GM12874 (cell line): ENCODE data around the gene IL16.

ENCODE experiments used
- TF ChIP-seq, protein P1 (sequence below): IDR thresholded peaks from 2 replicates; pipeline ENCODE4 v1.5.1; 2011; ENCODE audit warnings: low read depth, mild to moderate bottlenecking, control low read depth, low read length, moderate library complexity; ENCODE audit not compliant: insufficient read depth

The IL16 gene

DNA sequence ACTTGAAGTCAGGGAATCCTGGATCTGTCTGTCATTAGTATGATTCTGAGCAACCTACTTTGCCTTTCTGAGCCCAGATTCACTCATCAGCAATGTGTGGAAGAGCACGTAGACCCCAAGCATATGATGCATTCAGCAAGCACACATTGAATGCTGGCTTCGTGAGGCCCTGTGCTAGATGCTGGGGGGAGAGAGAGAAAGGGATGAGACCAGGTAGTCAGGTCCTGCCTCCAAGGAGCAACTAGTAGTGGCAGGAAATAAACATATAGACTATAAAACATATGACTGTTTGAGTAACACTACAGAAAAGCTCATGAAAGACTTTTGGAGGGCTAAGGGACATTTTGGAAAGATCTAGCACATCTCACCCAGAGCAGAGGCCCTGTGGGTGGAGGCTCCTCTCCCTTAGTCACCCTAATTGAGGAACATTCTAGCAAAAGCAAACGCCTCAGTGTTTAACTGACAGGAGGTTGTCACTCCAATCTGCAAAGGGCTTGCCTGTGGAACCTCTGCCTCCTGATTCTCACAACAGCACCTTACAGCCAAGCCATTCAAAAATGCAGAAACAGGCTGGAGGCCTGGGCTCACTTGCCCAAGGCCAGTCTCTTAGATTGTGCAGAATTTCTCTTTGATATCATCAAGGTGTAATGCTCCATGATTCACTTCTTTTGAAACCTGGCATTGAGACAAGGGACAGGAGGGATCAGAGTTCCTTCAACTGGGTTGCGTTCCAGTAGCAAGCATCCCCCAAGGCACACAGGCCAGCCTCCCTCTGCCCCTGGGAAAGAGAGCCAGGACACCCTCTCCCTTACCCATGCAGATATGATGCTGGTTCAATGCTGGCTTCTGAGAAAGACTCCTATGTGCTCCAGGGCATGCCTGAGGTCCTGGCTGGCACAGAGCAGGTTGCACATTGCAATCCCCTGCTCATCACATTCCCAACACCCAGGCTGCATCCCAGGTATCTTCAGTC lies 101.2 kb downstream of the IL16 start:
- TF ChIP-seq, protein P1, sequence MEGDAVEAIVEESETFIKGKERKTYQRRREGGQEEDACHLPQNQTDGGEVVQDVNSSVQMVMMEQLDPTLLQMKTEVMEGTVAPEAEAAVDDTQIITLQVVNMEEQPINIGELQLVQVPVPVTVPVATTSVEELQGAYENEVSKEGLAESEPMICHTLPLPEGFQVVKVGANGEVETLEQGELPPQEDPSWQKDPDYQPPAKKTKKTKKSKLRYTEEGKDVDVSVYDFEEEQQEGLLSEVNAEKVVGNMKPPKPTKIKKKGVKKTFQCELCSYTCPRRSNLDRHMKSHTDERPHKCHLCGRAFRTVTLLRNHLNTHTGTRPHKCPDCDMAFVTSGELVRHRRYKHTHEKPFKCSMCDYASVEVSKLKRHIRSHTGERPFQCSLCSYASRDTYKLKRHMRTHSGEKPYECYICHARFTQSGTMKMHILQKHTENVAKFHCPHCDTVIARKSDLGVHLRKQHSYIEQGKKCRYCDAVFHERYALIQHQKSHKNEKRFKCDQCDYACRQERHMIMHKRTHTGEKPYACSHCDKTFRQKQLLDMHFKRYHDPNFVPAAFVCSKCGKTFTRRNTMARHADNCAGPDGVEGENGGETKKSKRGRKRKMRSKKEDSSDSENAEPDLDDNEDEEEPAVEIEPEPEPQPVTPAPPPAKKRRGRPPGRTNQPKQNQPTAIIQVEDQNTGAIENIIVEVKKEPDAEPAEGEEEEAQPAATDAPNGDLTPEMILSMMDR: no peak

DNA sequence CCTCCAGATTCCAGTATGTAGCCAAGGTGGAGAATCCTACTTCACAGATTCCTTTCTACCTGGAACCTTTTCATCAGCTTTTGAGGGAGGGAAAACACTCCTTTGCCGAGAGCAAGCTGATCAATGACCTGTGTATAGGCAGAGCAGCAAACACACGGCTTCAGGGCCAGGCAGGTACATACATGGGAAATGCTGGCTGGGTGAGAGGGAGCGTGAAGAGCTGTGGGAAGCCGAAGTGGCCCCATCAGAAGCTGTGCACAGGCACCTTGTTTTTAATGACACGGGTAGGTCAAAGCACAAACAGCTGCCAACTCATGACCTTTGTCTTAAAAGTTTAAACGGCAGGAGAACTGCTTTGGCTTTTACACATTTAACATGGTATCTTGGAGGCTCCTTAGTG lies 101.9 kb downstream of the IL16 start:
- TF ChIP-seq, protein P1: no peak

DNA sequence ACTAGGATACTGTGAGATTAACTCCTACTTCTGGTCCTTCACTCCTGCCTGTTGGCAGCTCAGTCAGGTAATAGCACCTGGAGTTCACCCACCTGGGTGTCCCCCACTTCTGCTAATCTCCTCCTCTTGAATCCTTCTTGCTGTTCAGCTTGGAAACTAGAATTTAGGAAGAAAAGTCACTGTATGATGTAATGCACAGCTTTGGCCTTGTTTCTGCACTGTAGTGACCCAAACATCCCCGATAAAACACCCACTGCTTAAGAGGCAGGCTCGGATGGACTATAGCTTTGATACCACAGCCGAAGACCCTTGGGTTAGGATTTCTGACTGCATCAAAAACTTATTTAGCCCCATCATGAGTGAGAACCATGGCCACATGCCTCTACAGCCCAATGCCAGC lies 102.5 kb downstream of the IL16 start:
- TF ChIP-seq, protein P1: no peak

DNA sequence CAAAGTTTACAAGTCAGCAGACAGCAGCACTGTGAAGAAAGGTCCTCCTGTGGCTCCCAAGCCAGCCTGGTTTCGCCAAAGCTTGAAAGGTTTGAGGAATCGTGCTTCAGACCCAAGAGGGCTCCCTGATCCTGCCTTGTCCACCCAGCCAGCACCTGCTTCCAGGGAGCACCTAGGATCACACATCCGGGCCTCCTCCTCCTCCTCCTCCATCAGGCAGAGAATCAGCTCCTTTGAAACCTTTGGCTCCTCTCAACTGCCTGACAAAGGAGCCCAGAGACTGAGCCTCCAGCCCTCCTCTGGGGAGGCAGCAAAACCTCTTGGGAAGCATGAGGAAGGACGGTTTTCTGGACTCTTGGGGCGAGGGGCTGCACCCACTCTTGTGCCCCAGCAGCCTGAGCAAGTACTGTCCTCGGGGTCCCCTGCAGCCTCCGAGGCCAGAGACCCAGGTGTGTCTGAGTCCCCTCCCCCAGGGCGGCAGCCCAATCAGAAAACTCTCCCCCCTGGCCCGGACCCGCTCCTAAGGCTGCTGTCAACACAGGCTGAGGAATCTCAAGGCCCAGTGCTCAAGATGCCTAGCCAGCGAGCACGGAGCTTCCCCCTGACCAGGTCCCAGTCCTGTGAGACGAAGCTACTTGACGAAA lies 103.1 kb downstream of the IL16 start:
- TF ChIP-seq, protein P1: no peak

DNA sequence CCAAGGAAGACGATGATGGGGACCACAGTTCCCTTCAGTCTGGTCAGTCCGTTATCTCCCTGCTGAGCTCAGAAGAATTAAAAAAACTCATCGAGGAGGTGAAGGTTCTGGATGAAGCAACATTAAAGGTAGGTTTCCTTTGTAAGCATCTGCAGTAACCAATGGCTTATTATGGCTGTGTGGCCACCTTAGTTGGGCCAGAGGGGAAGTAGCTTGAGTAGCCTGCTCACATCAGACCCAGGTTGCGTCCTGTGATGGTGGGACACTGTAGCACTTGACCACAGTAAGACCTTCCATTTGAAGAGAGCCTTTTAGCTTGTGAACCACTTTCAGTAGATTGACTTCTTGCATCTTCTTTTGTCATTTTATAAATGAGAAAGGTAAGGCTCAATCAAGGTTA lies 104.7 kb downstream of the IL16 start:
- TF ChIP-seq, protein P1: no peak

DNA sequence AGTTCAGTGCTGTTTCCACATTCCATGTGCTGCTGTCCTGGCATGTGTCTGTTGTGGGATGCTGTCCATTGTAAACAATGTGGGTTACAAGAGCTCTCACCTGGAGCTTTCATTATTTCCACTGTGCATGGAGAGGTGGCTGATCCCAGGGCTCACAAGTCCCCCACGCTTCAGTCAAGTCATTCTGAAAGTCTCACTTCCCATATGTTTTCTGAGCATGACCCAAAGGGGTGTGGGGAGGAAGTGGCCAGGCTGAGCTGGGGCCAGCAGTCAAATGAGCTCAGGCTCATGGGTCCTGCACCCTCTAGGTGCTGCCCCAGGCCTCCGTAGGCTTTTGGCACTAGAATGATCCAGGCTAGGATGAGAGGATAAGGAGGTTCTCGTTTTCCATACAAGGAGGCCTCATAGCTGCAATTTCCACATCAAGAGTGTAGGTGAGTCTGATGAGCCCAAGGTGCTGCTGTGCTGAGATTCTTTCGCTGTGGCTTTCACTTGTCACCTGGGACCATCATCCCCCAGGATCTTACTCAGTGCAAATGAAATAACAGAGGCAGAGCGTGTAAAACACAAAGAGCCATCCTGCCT lies 105.2 kb downstream of the IL16 start:
- TF ChIP-seq, protein P1: no peak

DNA sequence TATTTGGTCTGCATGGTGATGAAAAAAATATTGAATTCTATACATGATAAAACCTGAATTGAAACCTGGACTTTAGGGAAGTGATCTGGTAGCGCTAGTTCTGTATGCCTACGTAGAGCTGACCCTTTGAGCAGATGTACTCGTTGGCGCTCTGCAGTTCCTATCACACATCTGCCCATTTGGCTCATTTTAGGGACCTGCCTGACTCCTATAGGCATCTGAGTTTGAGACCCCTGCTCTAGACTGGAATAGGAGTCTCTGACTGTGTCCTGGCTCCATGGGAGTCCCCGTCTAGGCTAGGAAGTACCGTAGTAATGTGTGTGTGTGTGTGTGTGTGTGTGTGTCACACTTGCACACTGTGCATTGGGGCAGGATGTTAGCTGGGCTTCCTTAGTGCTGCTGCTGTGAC lies 106.0 kb downstream of the IL16 start:
- TF ChIP-seq, protein P1: no peak
